Adrenal gland (tissue), 5 donors: ENCODE measurements around the gene LCN10.

Source experiments
- POLR2A ChIP-seq, 2 donors: fragments of 450-650 bp; IDR thresholded peaks; one replicate each; pipeline ENCODE4 v1.6.1; 2017; ENCODE audit warnings: antibody characterized with exemption in 2 of 2, mild to moderate bottlenecking in 2 of 2, moderate library complexity in 1 of 2
- TF ChIP-seq, protein P1 (sequence below), 6 experiments: fragments of 450-650 bp in 4 of 6; fragments of 200-600 bp in 2 of 6; sonication (generic) in 1 of 6; IDR thresholded peaks; 1 replicate in 5 of 6; 2 replicates in 1 of 6; pipeline versions ENCODE4 v1.5.1 to v1.8.0; 2016 to 2021; ENCODE audit warnings: antibody characterized with exemption in 6 of 6, mild to moderate bottlenecking in 2 of 6, moderate library complexity in 1 of 6
- donor health status: DM: no; HTN: no; CAD: no.

DNA sequence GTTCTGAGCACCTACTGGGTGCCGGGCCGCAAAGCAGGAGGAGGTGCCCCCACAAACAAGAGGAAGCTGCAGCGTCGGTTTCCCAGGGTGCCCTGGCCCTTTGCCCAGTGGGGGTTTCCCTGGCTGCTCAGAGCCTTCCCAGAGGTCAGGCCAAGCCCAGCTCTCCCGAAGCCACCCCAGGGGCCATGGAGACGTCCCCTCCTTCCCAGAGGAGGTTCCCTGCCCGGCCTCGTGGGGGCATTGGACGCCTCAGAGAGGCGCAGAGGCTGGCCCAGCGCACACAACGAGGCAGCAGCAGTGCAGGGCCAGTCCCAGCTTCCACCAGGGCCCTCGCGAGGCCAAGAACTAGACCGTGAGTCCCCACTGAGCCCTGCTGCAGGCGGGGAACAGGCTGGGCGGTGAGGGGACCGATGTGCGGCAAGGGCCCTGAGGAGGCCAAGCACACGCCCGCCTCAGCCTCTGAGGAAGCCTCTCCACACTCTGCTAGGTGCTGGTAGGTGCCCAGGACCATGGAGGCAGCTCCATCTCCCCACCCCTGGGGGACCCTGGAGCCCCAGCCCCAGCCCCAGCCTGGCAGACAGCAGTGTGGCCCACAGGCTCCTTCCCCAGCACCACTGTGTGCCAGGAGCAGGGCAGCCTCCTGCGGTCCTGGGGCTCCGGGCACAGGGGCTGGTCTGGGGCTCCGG lies 23.4 kb downstream of the LCN10 start:
- TF ChIP-seq, protein P1, sequence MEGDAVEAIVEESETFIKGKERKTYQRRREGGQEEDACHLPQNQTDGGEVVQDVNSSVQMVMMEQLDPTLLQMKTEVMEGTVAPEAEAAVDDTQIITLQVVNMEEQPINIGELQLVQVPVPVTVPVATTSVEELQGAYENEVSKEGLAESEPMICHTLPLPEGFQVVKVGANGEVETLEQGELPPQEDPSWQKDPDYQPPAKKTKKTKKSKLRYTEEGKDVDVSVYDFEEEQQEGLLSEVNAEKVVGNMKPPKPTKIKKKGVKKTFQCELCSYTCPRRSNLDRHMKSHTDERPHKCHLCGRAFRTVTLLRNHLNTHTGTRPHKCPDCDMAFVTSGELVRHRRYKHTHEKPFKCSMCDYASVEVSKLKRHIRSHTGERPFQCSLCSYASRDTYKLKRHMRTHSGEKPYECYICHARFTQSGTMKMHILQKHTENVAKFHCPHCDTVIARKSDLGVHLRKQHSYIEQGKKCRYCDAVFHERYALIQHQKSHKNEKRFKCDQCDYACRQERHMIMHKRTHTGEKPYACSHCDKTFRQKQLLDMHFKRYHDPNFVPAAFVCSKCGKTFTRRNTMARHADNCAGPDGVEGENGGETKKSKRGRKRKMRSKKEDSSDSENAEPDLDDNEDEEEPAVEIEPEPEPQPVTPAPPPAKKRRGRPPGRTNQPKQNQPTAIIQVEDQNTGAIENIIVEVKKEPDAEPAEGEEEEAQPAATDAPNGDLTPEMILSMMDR (IDR thresholded peaks at IDR 0.05), result no peak
- TF ChIP-seq POLR2A (IDR thresholded peaks at IDR 0.05), result no peak
